Nephron progenitor cell (in vitro differentiated cells): ENCODE measurements around the gene SLC15A4.

ENCODE experiments used
- DNase-seq: peaks from one replicate; pipeline ENCODE4 v3.0.0; 2021
- H3K27ac Mint-ChIP-seq: 2 replicates; pipeline ENCODE4 v1.8.0; 2021; ENCODE audit warnings: mild to moderate bottlenecking, moderate library complexity, mixed read lengths
- H3K27me3 Mint-ChIP-seq: 2 replicates; pipeline ENCODE4 v1.8.0; 2021; ENCODE audit warnings: mild to moderate bottlenecking, low read depth, mixed read lengths; ENCODE audit not compliant: poor library complexity
- H3K36me3 Mint-ChIP-seq: 2 replicates; pipeline ENCODE4 v1.8.0; 2021; ENCODE audit warnings: low read depth, mixed read lengths
- H3K4me1 Mint-ChIP-seq: 2 replicates; pipeline ENCODE4 v1.8.0; 2021; ENCODE audit warnings: mixed read lengths
- H3K4me3 Mint-ChIP-seq: 2 replicates; pipeline ENCODE4 v1.8.0; 2021; ENCODE audit warnings: mild to moderate bottlenecking, moderate library complexity, mixed read lengths
- H3K9me3 Mint-ChIP-seq: 2 replicates; pipeline ENCODE4 v1.8.0; 2021; ENCODE audit warnings: mild to moderate bottlenecking, moderate library complexity, mixed read lengths
- CTCF ChIP-seq: fragments of 200-600 bp; sonication (generic); IDR thresholded peaks from 2 replicates; pipeline ENCODE4 v1.5.0; 2021; ENCODE audit warnings: antibody characterized with exemption

The SLC15A4 gene

GRCh38 chr12:128820723-128821432, 2.9 kb downstream of the SLC15A4 start:
- H3K9me3 Mint-ChIP-seq: no peaks in the 10 kb centered on the region
- H3K27ac Mint-ChIP-seq: no peak overlapping the region
- no peak for DNase-seq
- peaks cover 54% of the 10 kb centered on the region for H3K4me1 Mint-ChIP-seq
- TF ChIP-seq CTCF: no peak
- H3K27me3 Mint-ChIP-seq: no peaks in the 10 kb centered on the region
- H3K4me3 Mint-ChIP-seq: peak overlapping the region; percentile 17
- H3K36me3 Mint-ChIP-seq: peaks cover 20% of the 10 kb centered on the region

GRCh38 chr12:128820253-128820652, 3.5 kb downstream of the SLC15A4 start:
- DNase-seq: no peak
- no peaks in the 10 kb centered on the region for H3K9me3 Mint-ChIP-seq
- H3K36me3 Mint-ChIP-seq: peaks cover 24% of the 10 kb centered on the region
- no peak overlapping the region for H3K27ac Mint-ChIP-seq
- TF ChIP-seq CTCF: no peak
- H3K27me3 Mint-ChIP-seq: no peaks in the 10 kb centered on the region
- H3K4me3 Mint-ChIP-seq: no peak overlapping the region
- peaks cover 49% of the 10 kb centered on the region for H3K4me1 Mint-ChIP-seq

- peaks cover 43% of the 10 kb centered on the region for H3K4me1 Mint-ChIP-seq
- no peak overlapping the region for H3K4me3 Mint-ChIP-seq
- H3K36me3 Mint-ChIP-seq: peaks cover 32% of the 10 kb centered on the region
- no peak for DNase-seq
- no peaks in the 10 kb centered on the region for H3K27me3 Mint-ChIP-seq
- no peak for TF ChIP-seq CTCF
- H3K27ac Mint-ChIP-seq: no peak overlapping the region
- H3K9me3 Mint-ChIP-seq: no peaks in the 10 kb centered on the region
Measured at GRCh38 chr12:128819293-128820144, 4.2 kb downstream of the SLC15A4 start.

- H3K4me1 Mint-ChIP-seq: peaks cover 43% of the 10 kb centered on the region
- H3K36me3 Mint-ChIP-seq: peaks cover 43% of the 10 kb centered on the region
- no peaks in the 10 kb centered on the region for H3K27me3 Mint-ChIP-seq
- H3K27ac Mint-ChIP-seq: peak overlapping the region; percentile 94
- no peak for TF ChIP-seq CTCF
- no peak for DNase-seq
- H3K4me3 Mint-ChIP-seq: no peak overlapping the region
- H3K9me3 Mint-ChIP-seq: no peaks in the 10 kb centered on the region
Measured at GRCh38 chr12:128818065-128819022, 5.4 kb downstream of the SLC15A4 start.

GRCh38 chr12:128817111-128818015, 6.4 kb downstream of the SLC15A4 start:
- Mint-ChIP-seq H3K36me3 (peaks cover 53% of the 10 kb centered on the region), H3K27ac (peak overlapping the region; percentile 13), H3K4me1 (peaks cover 48% of the 10 kb centered on the region), H3K4me3 (no peak overlapping the region), H3K9me3 (no peaks in the 10 kb centered on the region), H3K27me3 (no peaks in the 10 kb centered on the region)
- no peak for DNase-seq
- TF ChIP-seq CTCF: no peak
